BLaER1 (cell line): ENCODE data around the gene GPSM3.
"Not testable (repeated sequence)": the region's sequence is repeated elsewhere in the genome, so short reads cannot be mapped to it uniquely, and the experiment has no call there.

Experiments used
- H3K27ac ChIP-seq: shearing (Covaris generic); formaldehyde crosslinking; 2 replicates; pipeline ENCODE4 v1.8.1; 2022
- H3K27me3 ChIP-seq: shearing (Covaris generic); formaldehyde crosslinking; 2 replicates; pipeline ENCODE4 v1.8.1; 2022
- H3K36me3 ChIP-seq: shearing (Covaris generic); formaldehyde crosslinking; 2 replicates; pipeline ENCODE4 v1.8.1; 2022
- H3K4me1 ChIP-seq: shearing (Covaris generic); formaldehyde crosslinking; 2 replicates; pipeline ENCODE4 v1.8.1; 2022
- H3K4me2 ChIP-seq: shearing (Covaris generic); formaldehyde crosslinking; 2 replicates; pipeline ENCODE4 v1.8.1; 2022
- H3K4me3 ChIP-seq: shearing (Covaris generic); formaldehyde crosslinking; 2 replicates; pipeline ENCODE4 v1.8.1; 2022
- H3K9ac ChIP-seq: shearing (Covaris generic); formaldehyde crosslinking; 2 replicates; pipeline ENCODE4 v1.8.1; 2022
- H3K9me3 ChIP-seq: shearing (Covaris generic); formaldehyde crosslinking; 2 replicates; pipeline ENCODE4 v1.8.1; 2022
- H4K20me1 ChIP-seq: shearing (Covaris generic); formaldehyde crosslinking; 2 replicates; pipeline ENCODE4 v1.8.1; 2022
- Cebpa-rat ChIP-seq: shearing (Covaris generic); IDR thresholded peaks from 2 replicates; pipeline ENCODE4 v1.8.1; 2022

GPSM3 gene

DNA sequence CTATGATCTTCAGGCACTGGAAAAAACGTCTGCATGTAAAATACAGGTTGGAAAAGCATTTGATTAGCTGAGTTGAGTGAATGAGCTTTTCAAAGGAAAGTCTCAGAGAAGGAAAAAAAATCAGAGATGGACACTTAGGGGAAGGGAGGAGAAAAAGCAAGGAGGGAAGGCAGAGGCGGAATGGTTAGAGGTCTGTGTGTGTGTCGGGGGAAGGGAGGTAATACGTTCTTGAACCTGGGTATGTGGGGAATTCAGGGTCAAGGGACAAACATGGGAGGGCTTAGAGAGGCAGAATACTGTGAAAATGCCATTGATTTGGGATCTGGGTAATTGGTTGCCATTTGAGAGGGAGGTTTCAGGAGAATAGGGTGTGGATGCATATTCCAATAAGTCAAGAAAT, 45.8 kb downstream of the GPSM3 start:
- no peak overlapping the region for H3K9ac ChIP-seq
- H3K9me3 ChIP-seq: peaks cover 7% of the 10 kb centered on the region
- no peak overlapping the region for H3K4me3 ChIP-seq
- no peaks in the 10 kb centered on the region for H3K4me1 ChIP-seq
- no peak overlapping the region for H3K27ac ChIP-seq
- H4K20me1 ChIP-seq: no peaks in the 10 kb centered on the region
- H3K27me3 ChIP-seq: peaks cover 8% of the 10 kb centered on the region; the same call in 1 of the 2 replicates
- TF ChIP-seq Cebpa-rat: no peak
- H3K4me2 ChIP-seq: no peak overlapping the region
- no peaks in the 10 kb centered on the region for H3K36me3 ChIP-seq

DNA sequence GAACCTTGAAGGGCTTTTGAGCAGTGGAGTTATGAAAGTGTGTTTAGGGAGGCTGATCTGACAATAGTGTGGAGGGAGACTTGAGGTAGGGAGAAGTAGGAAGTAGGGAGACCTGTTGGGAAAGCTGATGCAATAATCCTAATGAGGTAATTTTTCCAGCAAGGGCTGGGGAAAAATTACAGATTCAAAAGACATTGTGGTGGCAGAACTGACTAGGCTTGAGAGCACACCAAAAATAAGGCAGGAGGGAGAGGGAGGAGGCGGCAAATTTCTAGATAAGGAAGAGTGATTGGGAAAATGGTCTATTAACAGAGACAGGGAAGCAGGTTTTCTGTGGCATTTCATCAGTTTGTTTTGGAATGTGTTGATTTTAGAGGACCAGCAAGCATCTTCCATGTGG, 46.2 kb downstream of the GPSM3 start:
- no peak overlapping the region for H3K27ac ChIP-seq
- H3K4me1 ChIP-seq: no peaks in the 10 kb centered on the region
- H3K4me2 ChIP-seq: no peak overlapping the region
- no peak for TF ChIP-seq Cebpa-rat
- H3K27me3 ChIP-seq: peaks cover 8% of the 10 kb centered on the region; the same call in 1 of the 2 replicates
- H4K20me1 ChIP-seq: no peaks in the 10 kb centered on the region
- no peak overlapping the region for H3K4me3 ChIP-seq
- no peaks in the 10 kb centered on the region for H3K36me3 ChIP-seq
- H3K9ac ChIP-seq: no peak overlapping the region
- H3K9me3 ChIP-seq: peaks cover 7% of the 10 kb centered on the region

- not testable (repeated sequence) for H3K4me2 ChIP-seq, H4K20me1 ChIP-seq, H3K4me3 ChIP-seq, H3K9ac ChIP-seq, H3K27me3 ChIP-seq, H3K27ac ChIP-seq, H3K9me3 ChIP-seq, H3K36me3 ChIP-seq, H3K4me1 ChIP-seq
Observed at GRCh38 chr6:32144238-32144637, 48.2 kb downstream of the GPSM3 start.
